GM21423 (cell line): Measurements from ENCODE around the gene ITGBL1.
"Not testable (repeated sequence)": the region's sequence is repeated elsewhere in the genome, so short reads cannot be mapped to it uniquely, and the experiment has no call there.

ENCODE experiments used
- ATAC-seq: cut with Tn5 transposase; IDR thresholded peaks from one replicate; pipeline ENCODE4 v1.9.1; 2021; ENCODE audit warnings: mild to moderate bottlenecking, moderate library complexity; ENCODE audit not compliant: unreplicated experiment

ITGBL1 gene

DNA sequence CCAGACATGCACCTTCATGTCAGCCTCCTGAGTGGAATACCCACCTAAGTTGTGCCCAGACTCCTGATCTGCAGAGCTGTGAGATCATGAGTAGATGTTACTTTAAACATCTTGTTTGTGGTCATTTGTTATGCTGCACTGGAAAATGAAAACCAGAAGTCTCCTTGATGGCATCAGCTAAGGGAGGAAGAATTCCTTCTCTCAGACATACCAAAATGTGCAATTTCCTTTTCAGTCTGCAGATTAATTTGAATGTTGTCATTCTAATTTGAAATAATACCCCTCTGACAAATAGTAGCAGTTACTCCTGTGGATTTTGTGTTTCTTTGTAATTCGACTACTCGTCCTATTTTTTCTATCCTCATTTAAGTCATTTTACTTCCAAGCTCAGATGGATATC lies 59.3 kb downstream of the ITGBL1 start:
- no peak for ATAC-seq

DNA sequence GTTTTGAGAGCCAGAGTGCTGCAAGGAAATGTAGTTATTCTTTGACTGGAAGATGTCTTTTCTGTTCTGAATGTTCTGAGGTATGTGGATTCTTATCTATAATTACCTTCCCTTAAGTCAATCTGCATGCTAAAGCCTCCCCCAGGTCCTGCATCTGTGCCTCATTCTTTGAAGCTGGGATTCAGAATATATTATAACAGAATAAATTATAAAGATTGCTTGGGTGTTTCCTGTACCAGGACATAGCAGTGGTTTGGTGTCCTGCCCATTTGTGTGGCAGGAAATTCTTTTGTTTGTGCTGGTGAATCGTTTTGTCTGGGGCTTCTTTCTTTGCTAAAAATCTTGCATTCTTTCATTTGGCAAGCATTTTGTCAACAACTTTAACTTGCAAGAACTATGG lies 60.2 kb downstream of the ITGBL1 start:
- no peak for ATAC-seq

DNA sequence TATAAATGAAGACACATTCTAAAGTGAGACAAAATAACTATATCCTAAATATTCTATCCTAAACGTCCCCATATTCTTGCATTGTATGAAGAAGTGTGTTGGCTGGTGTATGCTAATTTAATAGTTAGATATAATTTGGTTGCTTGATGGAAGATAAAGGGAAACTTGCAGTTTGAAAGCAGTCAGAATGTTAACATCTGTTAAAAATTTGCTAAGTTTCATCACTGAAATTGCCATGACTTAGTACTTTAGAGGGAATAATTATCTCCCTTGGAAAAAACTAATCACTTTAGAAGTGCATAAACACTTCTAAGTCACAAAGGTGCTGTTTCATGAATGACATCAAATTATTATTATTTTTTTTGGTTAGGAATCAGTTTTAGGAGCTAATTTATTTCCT lies 61.6 kb downstream of the ITGBL1 start:
- ATAC-seq: no peak

DNA sequence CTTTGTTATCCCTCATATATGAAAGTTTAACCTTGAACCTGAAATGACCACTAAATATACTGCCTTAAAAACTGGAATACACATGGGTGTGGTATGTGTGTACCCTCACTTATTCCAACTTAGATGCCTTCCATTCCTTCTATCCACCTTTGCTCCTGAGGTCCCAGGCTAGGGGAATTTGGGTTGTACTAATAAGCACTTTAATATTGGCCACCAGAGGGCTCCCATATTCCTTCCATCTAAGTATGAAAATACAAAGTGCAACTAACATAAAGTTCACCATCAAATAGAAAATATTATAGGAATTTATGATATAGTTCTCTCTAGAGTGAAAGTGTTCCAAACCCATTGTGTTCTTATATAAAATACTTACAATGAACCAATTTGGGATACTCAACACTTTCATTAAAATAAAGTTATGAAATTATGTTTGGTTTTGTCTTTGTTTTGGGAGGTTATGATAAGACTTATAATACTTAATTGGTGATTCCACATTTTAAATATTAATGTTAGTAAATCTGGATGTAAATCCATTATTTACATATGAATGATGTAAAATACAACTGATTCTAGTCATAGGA lies 62.3 kb downstream of the ITGBL1 start:
- peak; percentile 74 for ATAC-seq

DNA sequence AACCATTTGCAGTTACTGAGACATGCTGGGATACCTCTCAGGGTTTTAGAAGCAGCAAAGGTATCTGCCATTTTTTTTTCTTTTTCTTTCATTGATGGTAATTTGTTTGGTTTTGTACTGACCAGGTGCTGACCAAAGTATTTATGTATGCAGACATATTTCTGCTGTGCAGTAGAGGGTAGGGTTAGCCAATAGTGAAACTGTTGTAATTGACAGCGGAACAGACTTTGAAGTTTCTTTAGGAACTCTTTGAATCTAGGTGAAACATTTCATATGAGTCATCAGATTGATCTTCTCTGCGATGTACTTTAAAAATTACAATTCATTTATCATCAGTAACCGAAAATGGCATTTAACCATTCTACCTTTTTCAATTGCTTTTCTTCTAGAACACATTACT lies 63.0 kb downstream of the ITGBL1 start:
- no peak for ATAC-seq

DNA sequence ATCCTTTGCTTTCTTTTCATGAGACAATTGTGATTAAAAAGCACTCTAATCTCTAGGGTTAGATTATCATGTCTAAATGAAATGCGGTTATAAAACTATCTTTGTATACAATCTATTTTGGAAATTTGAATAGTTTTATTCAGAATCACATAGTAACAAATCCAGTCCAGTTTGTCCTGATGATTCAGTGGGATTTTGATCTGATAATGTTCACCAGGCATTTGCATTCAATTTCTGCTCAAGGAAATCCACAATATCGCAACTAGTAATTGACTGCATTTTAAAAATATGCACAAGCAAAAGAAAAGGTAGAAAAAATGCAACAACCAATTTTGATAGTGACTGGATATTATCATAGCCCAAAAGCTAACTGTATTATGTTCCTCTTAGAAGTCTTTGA lies 63.8 kb downstream of the ITGBL1 start:
- ATAC-seq: no peak

DNA sequence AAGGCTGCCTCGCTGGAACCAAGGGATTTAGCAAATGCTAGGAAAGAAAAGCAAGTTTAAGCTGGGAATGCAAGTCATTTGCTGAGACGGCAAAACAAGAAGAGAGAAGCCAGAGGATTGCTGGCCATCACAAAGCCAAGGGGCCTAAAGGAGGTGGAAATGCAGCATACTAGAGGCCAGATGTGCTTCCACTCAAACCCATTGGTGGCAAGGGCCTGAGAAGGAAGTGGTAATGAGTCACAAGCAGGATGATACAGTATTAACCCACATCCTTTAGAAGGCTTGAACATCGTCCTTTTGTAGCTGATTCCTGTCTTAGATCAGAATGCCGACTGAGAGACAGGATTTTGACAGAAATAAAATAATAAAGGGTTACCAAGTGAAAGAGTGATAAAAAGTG lies 68.2 kb downstream of the ITGBL1 start:
- ATAC-seq: peak; percentile 91

DNA sequence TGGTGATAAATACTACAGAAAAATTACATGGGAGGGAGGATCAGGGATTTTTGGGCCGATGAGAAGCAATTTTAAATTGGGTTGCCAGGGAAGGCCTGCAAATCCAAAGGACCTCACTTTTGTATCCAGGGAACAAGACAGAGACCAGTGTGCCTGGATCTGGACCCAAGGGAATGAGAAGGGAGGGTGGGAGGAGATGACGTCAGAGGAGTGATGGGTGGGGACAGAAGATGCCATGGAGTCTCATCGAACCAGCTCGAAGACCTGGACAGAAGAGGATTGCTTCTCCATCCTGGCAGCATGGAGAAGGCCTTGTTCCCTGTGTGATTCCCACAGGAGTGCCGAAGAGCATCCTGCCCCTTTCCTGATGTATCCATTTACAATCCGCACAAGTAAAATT lies 68.9 kb downstream of the ITGBL1 start:
- no peak for ATAC-seq

DNA sequence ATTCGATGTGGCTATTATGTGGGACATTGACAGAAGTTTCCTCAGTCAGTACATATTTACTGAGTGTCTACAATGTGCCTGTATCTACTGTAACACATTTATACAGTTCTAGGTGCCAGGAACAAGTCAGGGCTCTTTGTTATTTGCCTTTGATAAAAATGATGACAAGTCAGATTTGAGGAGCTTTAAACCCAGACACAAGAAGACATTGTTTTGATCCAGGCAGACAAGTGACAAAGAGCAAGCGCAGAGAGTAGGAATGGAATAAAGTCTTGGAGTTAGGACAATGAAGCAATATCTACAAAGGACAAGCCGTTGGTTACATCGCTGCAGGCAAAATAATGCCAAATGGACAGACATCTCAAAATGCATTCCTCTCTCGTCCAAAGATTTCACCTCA lies 70.1 kb downstream of the ITGBL1 start:
- ATAC-seq: no peak

DNA sequence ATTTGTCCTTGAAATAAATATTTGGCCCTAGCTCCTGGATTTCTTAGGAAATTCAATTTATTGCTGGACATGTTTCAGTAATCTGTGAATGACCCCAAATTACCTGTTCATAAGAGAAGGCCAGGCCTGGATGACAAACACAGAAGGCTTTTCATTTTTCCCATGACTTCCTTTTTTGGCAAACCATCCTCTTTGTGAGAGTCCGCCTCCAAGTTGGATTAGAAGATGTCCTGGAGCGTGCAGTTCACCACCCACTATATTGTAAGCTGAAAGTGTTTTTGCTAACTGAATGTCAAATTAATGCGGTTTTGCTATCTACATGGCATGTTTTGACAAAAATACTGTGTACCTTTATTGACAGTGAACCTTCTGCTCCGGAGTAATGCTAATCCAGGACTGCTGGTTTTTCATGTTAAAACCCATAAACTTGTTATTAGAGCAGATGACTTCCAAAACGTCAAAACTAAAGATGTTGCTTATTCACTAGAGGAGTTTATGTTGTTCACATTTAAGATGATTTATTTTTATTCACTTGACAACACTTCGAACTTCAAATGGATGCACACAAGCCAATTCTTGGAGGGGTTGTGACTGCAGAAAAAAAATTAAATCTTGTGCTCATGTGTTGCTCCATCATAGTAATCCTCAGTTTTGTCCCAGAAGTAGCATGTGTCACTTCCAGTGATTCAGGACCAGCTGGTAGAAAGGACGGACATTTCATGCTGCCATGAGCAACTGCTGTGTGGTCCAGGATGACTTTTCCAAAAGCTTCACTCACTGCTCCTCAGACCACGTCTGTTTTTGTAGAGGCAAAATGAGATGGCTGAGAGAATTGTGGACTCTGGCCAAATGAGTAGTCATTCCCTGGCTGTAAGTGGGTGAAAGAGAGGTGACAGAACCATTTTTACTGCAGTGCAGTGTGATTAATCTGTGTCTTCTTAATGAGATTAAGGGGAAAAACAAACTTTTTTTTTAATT lies 71.0 kb downstream of the ITGBL1 start:
- no peak for ATAC-seq

DNA sequence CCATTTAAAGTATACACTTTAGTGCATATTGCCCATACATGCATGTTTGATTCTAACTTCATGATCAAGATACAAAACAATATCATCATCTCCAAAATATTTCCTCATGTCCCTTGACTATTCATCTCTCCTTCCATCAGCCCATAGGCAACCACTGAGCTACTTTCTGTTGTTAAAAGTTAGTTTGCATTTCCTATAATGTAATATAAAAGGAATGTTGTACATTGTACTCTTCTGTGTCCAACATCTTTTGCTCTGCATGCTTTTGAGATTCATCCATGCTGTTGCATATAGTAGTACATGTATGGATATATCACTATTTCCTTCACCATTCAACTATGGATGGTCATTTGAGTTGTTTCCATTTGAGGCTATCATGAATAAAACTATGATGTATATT lies 74.7 kb downstream of the ITGBL1 start:
- ATAC-seq: no peak

DNA sequence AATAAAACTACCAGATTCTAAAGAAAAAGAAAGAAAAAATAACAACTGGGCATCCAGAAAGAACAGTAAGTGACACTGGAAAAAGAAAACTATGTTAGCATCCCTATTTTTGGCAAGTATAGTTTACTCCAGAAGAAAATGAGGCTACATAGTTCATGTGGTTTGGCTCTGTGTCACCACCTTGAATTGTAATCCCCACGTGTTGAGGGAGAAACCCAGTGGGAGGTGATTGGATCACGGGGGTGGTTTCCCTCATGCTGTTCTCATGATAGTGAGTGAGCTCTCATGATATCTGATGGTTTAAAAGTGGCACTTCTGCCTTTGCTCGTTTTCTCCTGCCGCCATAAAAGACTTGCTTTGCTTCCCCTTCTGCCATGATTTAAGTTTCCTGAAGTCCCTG lies 76.9 kb downstream of the ITGBL1 start:
- peak; percentile 53 for ATAC-seq

DNA sequence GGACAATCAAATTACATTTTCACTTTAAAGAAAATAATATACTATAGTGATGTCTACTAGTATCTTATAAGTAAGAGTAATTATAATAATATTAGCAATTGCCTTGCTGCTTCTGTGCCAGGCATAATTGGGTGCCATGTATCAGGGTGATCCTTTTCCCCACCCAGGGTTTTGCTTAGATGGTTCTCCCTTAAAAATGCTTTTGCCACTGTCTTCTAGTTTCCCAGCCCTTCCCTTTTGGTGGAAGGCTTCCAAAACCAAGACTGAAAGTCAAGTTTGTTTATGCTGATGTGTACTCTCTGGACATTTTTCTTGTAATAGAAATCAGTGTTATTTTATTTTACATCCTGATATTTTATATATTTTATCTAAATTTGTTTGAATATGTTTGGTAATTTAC lies 77.8 kb downstream of the ITGBL1 start:
- ATAC-seq: no peak

DNA sequence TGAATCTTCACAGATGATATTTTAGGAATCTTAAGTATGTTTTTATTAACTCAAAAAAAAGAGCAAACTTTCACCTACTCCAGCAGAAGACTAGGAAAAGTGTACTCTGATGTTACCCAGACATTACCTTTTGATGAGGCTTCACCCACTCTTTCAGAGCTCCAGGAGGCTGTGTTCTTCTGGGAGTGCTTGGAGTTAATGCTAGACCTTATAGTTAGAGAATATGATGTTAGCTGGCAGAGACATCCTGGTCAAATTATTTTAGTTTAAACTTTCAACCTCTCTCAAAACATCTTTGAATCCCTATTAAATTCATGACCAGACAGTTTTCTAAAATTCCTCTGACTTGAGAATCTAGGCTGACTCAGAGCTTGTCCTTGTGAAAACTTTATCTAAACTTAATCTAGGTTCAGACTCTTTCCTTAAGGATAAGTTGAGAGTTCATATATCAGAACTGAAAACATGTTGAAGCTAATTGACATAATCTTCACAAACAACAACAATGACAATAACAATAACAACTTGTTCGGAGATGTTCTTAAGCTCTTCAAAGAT lies 82.8 kb downstream of the ITGBL1 start:
- ATAC-seq: no peak

DNA sequence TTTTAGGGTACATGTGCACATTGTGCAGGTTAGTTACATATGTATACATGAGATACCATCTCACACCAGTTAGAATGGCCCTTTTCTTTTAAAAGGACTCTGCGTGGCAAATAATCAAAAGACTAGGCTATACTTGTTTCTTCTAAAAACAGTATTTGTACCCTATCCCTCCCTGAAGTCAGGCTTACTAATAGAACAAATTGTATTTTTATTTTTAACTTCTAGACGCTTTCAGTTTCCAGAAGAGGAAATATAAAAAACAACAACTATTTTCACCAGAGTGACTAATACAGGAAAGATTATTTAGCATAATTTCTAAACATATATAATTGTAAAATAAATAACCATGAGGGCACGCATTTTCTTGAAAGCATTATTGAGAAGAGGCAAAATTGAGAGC lies 83.6 kb downstream of the ITGBL1 start:
- ATAC-seq: no peak

DNA sequence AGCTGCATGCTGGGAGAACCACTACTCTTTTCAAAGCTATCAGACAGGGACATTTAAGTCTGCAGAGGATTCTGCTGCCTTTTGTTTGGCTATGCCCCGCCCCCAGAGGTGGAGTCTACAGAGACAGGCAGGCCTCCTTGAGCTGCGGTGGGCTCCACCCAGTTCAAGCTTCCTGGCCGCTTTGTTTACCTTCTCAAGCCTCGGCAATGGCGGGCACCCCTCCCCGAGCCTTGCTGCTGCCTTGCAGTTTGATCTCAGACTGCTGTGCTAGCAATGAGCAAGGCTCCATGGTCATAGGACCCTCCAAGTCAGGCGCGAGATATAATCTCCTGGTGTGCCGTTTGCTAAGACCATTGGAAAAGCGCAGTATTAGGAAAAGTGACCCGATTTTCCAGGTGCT lies 92.1 kb downstream of the ITGBL1 start:
- not testable (repeated sequence) for ATAC-seq

DNA sequence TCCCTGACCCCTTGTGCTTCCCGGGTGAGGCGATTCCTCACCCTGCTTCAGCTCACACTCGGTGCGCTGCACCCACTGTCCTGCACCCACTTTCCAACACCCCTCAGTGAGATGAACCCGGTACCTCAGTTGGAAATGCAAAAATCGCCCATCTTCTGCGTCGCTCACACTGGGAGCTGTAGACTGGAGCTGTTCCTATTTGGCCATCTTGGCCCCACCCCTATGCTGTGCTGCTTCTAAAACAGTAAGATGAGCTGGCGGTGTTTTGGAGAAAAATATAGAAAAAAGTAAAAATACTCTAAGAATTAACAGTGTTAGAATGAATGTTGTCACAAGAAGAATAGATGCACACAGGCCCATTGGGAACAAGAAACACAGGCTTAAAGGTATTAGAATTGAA lies 92.5 kb downstream of the ITGBL1 start:
- ATAC-seq: no peak

DNA sequence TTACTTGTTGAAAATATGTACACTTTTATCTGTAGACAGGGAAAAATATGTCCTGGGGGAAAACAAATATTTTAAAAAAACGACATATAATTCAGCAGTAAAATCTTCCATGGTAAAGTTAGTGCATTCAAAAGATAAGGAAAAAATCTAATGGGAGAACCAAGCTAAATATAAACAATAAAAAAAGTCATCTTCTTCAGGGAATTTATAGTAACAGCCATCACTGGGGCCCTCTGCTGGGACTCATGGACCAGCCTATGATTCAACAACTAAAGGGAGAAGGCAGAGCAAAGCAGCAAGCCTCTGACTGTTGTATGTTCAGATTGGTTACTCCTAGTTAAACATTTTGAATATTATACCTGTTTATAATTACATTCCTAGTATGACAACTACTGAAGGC lies 93.0 kb downstream of the ITGBL1 start:
- ATAC-seq: no peak

DNA sequence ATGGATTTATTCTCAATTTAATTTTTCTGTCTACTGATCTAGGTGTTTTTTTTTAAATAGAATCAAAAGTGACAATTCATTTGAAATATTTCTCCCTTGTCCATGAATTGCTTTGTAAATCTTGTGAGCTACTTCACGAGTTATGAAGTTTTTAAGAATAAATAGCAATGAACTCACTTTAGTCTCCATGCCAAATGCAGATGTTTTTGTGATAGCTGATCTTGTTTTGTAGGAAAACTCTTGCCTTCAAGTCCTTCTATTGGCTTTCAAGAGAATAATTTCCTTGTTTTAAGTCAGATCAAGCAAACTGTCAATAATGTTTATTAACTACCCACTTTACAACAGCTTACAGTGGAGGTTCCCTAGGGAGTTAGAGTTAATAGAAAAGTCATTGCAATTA lies 99.8 kb downstream of the ITGBL1 start:
- no peak for ATAC-seq

DNA sequence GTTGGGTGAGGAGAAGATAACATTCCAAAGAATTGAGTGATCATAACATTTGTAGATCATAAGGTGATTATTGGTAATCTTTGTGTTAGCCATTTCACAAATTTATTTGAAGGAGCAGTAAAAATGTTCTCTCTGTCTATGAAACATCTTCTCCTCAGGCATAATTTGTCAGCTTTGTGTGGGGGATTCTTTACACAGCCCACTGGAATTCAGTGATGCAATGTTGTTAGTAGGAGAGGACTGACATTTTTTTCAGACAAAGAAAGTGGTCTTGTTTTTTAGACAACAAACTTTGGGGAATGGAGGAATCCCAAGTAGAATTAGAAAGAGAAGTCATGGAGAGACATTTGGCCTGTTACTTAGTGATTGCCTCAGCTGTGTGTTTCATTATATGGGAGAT lies 100.3 kb downstream of the ITGBL1 start:
- ATAC-seq: no peak

DNA sequence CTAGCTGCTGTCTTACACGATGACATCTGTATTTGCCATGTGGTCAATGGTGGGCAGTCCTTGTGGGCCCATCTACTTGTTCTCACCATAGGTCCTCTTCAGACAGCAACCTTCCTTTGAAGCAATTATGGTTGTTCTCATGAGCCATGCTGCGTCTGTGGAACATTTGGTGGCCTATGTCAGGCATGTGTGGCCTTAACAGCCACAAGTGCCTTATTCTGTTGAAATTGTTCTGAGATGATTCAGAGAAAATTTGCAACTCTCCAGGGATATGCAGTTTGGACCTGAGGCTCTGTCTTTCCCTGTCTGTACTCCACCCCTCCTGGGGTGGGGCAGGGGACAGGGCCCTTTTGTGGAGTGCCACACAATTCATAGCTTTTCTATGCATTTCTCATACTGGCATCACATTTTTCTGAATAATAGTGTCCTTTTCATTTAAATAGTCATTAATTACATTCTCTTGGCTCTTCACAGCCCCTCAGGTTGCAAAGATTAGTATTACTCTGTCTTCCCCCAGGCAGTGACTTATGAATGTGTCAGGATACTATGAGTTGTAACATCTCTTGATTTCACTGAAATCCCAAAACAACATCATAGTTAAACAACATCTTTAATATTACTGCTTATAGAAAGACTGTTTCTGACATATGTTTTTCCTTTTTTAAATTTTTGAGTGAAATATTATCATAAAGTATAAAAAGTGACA lies 102.1 kb downstream of the ITGBL1 start:
- no peak for ATAC-seq

DNA sequence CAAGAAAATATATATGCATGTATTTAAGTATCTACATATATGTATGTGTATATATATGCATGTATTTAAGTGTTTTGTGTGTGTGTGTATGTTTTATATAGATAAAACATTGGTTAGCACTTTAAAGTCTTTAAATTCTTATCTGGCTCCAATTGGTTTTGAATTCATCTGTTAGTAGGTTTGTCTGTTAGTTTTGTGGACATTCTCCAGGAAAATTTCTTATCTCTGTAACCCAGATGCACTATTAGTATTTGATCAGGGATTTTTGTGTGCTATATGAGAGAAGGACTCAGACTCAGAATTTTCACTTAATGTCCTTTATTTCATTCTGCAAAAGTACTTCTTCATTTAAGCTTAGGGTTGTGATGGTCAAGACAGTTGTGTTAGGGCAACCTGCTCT lies 103.1 kb downstream of the ITGBL1 start:
- no peak for ATAC-seq
